Breast epithelium (tissue), 4 donors: ENCODE results near the gene GPHN. TPM values are rescaled to one million over a fixed set of nuclear protein-coding genes. Genes with fewer than 3 reads are reported as not detected.

Source experiments
- DNase-seq, 2 donors: peaks; one replicate each; pipeline ENCODE4 v3.0.0-alpha.2; 2019; ENCODE audit warnings: low spot score in 2 of 2
- H3K27ac ChIP-seq, 2 donors: fragments of 200-600 bp; sonication (generic) in 1 of 2; one replicate each; pipeline ENCODE4 v1.5.1; 2016 to 2019; ENCODE audit warnings: mild to moderate bottlenecking in 1 of 2
- H3K27me3 ChIP-seq, 2 donors: fragments of 200-600 bp; sonication (generic) in 1 of 2; one replicate each; pipeline versions ENCODE4 v1.5.1 to v1.6.0; 2017 to 2019; ENCODE audit warnings: control low read depth in 1 of 2, mild to moderate bottlenecking in 1 of 2
- H3K36me3 ChIP-seq: fragments of 200-600 bp; one replicate; pipeline ENCODE4 v1.5.1; 2019
- H3K4me1 ChIP-seq, 2 donors: fragments of 200-600 bp; sonication (generic); one replicate each; pipeline ENCODE4 v1.5.1; 2016 to 2019; ENCODE audit warnings: control low read depth in 1 of 2
- H3K4me3 ChIP-seq, 3 donors: fragments of 200-600 bp; sonication (generic); 1 replicate in 2 of 3; 2 replicates in 1 of 3; pipeline ENCODE4 v1.5.1; 2016 to 2019; ENCODE audit warnings: mild to moderate bottlenecking in 3 of 3, moderate library complexity in 2 of 3
- H3K9me3 ChIP-seq, 2 donors: fragments of 200-600 bp; sonication (generic) in 1 of 2; one replicate each; pipeline ENCODE4 v1.5.1; 2016 to 2019; ENCODE audit warnings: control low read depth in 1 of 2
- POLR2A ChIP-seq: fragments of 450-650 bp; IDR thresholded peaks from one replicate; pipeline ENCODE4 v1.6.1; 2016; ENCODE audit warnings: antibody characterized with exemption, mild to moderate bottlenecking, moderate library complexity
- POLR2AphosphoS5 ChIP-seq, 3 donors: sonication (generic); formaldehyde crosslinking; IDR thresholded peaks; one replicate each; pipeline ENCODE4 v1.6.1; 2017; ENCODE audit warnings: antibody characterized with exemption in 3 of 3
- intact Hi-C: fragments of 100-400 bp; cut with DNase I; formaldehyde crosslinking; loops from one replicate; pipeline ENCODE4 v1.15.1; 2023; ENCODE audit warnings: low total_unique reads
- total RNA-seq, 3 donors: library from RNA; depleted of rRNA; stranded (reverse); fragments of >200 nt; gene quantifications; one replicate each; pipeline ENCODE4 v1.1.0, GENCODE V29; 2016
- TF ChIP-seq, protein P1 (sequence below), 3 donors: fragments of 450-650 bp; IDR thresholded peaks; one replicate each; pipeline ENCODE4 v1.5.1; 2016 to 2017; ENCODE audit warnings: antibody characterized with exemption in 3 of 3, mild to moderate bottlenecking in 3 of 3, moderate library complexity in 3 of 3

Gene GPHN
- 10 to 100 TPM; 20.9 to 39.0 (median 24.9) TPM for total RNA-seq

DNA sequence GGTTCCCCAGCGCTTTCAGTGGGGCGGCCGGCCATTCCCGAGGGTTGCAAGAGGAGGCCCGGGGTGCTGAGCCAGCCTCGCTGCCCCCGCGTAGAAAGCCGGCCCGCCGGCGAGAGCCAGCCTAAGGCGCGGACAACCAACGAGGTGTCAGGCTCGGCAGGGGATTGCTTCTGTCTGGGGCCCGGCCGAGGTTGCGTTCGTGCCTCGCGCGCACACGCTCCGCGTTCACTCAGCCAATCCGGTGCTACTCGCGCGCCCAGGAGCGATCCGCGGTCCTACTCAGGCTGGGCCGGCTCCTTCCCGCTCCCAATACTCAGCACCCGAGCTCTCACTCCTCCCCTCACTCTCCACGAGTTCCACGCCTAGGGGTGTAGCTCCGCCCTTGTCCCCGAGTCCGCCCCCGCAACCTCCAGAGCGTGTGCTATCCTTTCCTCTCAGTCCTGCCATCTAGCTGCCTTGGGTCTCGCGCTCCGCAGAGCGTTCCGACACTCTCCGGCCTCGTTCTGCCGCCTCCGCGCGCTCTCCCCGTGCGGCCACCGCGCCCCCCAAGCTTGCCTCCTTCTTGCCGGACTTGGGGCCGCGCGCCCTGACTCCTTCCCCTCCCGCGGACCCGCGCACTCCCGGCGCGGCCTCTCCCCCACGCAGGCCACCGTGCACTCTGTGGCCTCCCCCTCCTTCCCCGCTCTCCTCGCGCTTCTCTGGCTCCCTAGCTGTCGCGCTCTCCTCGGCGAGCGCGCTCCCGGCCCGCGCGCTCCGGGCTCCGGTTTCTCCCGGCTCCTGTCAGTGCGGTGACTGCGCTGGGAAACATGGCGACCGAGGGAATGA is at the start of gene GPHN:
GPHN (plus strand) TSS at position 426 of the 825 bp plus-strand sequence.
- Histone ChIP-seq H3K36me3 (no peaks in the 10 kb centered on the region), H3K27me3 (no peaks in the 10 kb centered on the region), H3K4me1 (peaks cover 0 to 7% of the 10 kb centered on the region in 2 donors), H3K9me3 (no peaks in the 10 kb centered on the region), H3K27ac (peak within 1 kb of the TSS; percentile 88 to 93), H3K4me3 (peak within 1 kb of the TSS; percentile 81 to 96 (median 92))
- TF ChIP-seq POLR2A (no peak), POLR2AphosphoS5 (IDR thresholded peaks at IDR 0.05) (peak; percentile 28 to 73 (median 59))
- TF ChIP-seq, protein P1, sequence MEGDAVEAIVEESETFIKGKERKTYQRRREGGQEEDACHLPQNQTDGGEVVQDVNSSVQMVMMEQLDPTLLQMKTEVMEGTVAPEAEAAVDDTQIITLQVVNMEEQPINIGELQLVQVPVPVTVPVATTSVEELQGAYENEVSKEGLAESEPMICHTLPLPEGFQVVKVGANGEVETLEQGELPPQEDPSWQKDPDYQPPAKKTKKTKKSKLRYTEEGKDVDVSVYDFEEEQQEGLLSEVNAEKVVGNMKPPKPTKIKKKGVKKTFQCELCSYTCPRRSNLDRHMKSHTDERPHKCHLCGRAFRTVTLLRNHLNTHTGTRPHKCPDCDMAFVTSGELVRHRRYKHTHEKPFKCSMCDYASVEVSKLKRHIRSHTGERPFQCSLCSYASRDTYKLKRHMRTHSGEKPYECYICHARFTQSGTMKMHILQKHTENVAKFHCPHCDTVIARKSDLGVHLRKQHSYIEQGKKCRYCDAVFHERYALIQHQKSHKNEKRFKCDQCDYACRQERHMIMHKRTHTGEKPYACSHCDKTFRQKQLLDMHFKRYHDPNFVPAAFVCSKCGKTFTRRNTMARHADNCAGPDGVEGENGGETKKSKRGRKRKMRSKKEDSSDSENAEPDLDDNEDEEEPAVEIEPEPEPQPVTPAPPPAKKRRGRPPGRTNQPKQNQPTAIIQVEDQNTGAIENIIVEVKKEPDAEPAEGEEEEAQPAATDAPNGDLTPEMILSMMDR (IDR thresholded peaks at IDR 0.05) = no peak
- DNase-seq = peak; percentile 92 to 94
- intact Hi-C loops = no loop called here

DNA sequence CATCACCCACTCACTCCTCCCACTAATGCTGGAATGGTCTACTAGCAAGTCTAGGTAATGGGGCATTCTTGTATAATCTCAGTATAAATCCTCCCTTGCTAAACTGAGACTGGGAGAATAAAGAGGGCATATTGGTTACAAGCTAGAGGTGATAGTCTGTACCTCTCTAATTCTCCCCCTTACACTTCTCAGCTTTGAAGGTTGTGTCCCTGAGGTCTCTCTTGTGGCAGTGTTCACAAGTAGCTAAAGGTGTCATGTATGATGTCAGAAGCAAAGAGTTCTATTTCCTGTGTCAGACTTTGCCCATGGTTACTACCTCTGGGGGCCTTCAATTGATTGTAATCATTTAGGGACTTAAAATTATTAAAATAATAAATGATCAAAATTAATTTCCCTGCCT is 48.3 kb upstream of the GPHN start:
- H3K4me1 ChIP-seq = no peaks in the 10 kb centered on the region
- no peak overlapping the region for H3K27ac ChIP-seq
- no peaks in the 10 kb centered on the region for H3K27me3 ChIP-seq
- H3K4me3 ChIP-seq = no peak overlapping the region
- TF ChIP-seq POLR2AphosphoS5 (IDR thresholded peaks at IDR 0.05) (no peak), POLR2A (no peak)
- TF ChIP-seq, protein P1 (IDR thresholded peaks at IDR 0.05) = no peak
- no peaks in the 10 kb centered on the region for H3K36me3 ChIP-seq
- no peaks in the 10 kb centered on the region for H3K9me3 ChIP-seq
- no peak for DNase-seq
- intact Hi-C loops = no loop called here

DNA sequence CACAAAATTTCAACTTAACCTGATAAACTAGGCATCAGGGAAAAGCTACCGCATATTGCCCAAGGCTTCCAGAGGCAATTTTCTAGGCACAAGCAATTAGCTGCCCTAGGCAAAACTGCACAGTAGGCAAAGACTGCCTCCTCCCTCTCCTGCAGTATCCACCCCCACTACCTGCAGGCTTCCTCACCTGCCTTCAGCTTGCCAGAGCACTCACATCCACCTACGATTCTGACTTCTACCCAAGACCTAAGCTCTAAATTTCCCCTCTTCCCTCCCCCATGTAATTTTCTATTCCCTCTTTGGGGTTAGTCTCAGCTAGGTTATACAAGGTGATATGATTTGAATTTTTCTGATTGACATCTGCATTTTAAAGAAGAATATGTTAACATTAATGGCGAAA is 43.7 kb upstream of the GPHN start:
- H3K4me1 ChIP-seq = no peaks in the 10 kb centered on the region
- no peaks in the 10 kb centered on the region for H3K9me3 ChIP-seq
- no peak overlapping the region for H3K4me3 ChIP-seq
- no peak overlapping the region for H3K27ac ChIP-seq
- no peak for DNase-seq
- H3K27me3 ChIP-seq = no peaks in the 10 kb centered on the region
- TF ChIP-seq, protein P1 (IDR thresholded peaks at IDR 0.05) = no peak
- intact Hi-C loops = no loop called here
- no peaks in the 10 kb centered on the region for H3K36me3 ChIP-seq

DNA sequence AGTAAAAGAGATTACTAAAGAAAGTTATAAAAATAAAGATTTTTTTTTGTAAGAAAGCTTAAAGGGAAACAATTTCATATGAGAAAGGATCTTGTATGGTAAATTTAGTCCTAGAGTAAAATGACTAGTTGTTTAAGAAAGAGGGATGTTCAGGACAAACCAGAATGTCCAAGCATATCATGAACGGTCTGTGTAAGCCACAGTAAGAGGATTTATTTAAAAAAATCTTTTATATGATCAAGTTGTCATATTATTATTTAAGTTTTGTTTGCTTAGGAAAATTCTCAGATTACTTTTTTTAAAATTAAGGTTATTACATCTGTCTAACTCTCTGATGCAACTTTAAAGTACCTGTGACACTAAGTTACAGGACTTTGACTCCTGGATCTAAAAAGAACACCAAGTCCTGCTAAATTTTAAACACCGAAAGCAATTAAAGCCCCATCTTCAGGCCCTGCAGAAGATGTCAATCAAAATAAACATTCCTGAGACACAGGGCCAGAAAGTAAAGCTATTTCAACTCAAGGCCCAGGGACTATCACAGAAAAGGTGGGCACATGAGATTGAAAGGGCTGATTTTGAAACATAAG is 39.1 kb upstream of the GPHN start:
- H3K9me3 ChIP-seq = peaks cover 0 to 12% of the 10 kb centered on the region in 2 donors
- no peak overlapping the region for H3K4me3 ChIP-seq
- H3K4me1 ChIP-seq = no peaks in the 10 kb centered on the region
- DNase-seq = no peak
- no peaks in the 10 kb centered on the region for H3K36me3 ChIP-seq
- H3K27ac ChIP-seq = no peak overlapping the region
- no peaks in the 10 kb centered on the region for H3K27me3 ChIP-seq
- TF ChIP-seq POLR2A (no peak), POLR2AphosphoS5 (IDR thresholded peaks at IDR 0.05) (no peak)
- TF ChIP-seq, protein P1 (IDR thresholded peaks at IDR 0.05) = no peak
- intact Hi-C loops = no loop called here

DNA sequence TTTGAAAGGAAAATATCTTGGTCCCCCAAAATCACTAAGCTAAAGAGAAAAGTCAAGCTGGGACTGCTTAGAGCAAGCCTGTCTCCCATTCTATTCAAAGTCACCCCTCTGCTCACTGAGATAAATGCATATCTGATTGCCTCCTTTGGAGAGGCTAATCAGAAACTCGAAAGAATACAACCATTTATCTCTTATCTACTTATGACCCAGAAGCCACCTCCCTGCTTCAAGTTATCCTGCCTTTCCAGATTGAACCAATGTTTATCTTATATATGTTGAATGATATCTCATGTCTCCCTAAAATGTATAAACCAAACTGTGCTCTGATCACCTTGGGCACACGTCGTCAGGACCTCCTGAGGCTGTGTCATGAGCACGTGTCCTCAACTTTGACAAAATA is 36.4 kb upstream of the GPHN start:
- H3K27me3 ChIP-seq = no peaks in the 10 kb centered on the region
- H3K27ac ChIP-seq = no peak overlapping the region
- intact Hi-C loops = no loop called here
- H3K36me3 ChIP-seq = no peaks in the 10 kb centered on the region
- H3K4me1 ChIP-seq = no peaks in the 10 kb centered on the region
- DNase-seq = no peak
- TF ChIP-seq, protein P1 (IDR thresholded peaks at IDR 0.05) = no peak
- TF ChIP-seq POLR2A = no peak
- no peak for TF ChIP-seq POLR2AphosphoS5 (IDR thresholded peaks at IDR 0.05)
- peaks cover 0 to 12% of the 10 kb centered on the region in 2 donors for H3K9me3 ChIP-seq
- H3K4me3 ChIP-seq = no peak overlapping the region
